ENCODE measurements around the gene MAP3K14.
A peak's percentile ranks its signal among the peaks of the same experiment; 100 is the strongest.

DNA sequence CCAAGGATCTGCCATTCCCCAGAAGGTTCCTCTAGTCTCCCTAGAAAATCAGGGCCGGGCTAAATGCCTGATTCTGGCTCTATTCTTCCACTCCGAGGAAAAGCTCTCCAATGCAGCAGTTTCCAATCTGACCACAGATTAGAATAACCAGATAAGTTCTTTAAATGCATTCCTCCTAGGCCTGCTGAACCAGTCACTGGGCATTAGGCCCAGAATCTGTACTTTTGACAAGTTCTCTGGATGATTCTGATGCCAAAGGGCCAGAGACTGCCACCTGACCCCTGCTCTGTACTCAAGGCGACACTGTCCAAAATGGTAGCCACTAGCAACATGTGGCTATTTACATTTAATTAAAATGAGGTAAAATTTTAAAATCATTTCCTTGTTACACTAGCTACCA, 22.3 kb downstream of the MAP3K14 start:
- TF ChIP-seq, protein P1, sequence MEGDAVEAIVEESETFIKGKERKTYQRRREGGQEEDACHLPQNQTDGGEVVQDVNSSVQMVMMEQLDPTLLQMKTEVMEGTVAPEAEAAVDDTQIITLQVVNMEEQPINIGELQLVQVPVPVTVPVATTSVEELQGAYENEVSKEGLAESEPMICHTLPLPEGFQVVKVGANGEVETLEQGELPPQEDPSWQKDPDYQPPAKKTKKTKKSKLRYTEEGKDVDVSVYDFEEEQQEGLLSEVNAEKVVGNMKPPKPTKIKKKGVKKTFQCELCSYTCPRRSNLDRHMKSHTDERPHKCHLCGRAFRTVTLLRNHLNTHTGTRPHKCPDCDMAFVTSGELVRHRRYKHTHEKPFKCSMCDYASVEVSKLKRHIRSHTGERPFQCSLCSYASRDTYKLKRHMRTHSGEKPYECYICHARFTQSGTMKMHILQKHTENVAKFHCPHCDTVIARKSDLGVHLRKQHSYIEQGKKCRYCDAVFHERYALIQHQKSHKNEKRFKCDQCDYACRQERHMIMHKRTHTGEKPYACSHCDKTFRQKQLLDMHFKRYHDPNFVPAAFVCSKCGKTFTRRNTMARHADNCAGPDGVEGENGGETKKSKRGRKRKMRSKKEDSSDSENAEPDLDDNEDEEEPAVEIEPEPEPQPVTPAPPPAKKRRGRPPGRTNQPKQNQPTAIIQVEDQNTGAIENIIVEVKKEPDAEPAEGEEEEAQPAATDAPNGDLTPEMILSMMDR (IDR thresholded peaks at IDR 0.05): peak in 1 of 6 experiments; percentile 19
- TF ChIP-seq POLR2A (IDR thresholded peaks at IDR 0.05): no peak

Data from thyroid gland (tissue), 4 donors.